ENCODE data around the gene RPS18. TPM values are rescaled to one million over a fixed set of nuclear protein-coding genes. Genes with fewer than 3 reads are reported as not detected.

Gene RPS18
- total and polyA plus RNA-seq, 2 of the 13 experiments (the other 11 are each of a cell fraction or from before 2014, with no cell fraction given), result 3,896 to 5,806 TPM

- no peak for TF ChIP-seq ZNF546 (CRISPR knock-in tag; conservative IDR thresholded peaks at IDR 0.05)
- no peak; the same call in 1 of the 2 replicates for TF ChIP-seq ZBTB38 (CRISPR knock-in tag; IDR thresholded peaks at IDR 0.05)
- TF ChIP-seq PBX2 (CRISPR knock-in tag; IDR thresholded peaks at IDR 0.05), result no peak
- no peak for TF ChIP-seq SUZ12 (IDR thresholded peaks at IDR 0.05; ENCODE audit: low read depth, low read length)
- no peak for TF ChIP-seq ATF7 (IDR thresholded peaks at IDR 0.05)
- no peak for TF ChIP-seq ATF7 (CRISPR knock-in tag; IDR thresholded peaks at IDR 0.05)
- TF ChIP-seq POLR2AphosphoS2 (IDR thresholded peaks at IDR 0.05; ENCODE audit: low read depth, low read length), result no peak
- TF ChIP-seq ZNF24 (IDR thresholded peaks at IDR 0.05), result no peak
- TF ChIP-seq TCF7L2 (IDR thresholded peaks at IDR 0.05; ENCODE audit: low read depth, low read length), result no peak
- no peak for TF ChIP-seq KIAA2018 (CRISPR knock-in tag; IDR thresholded peaks at IDR 0.05; ENCODE audit: borderline replicate concordance)
- no peak for TF ChIP-seq HMGXB3 (CRISPR knock-in tag; IDR thresholded peaks at IDR 0.05; ENCODE audit: borderline replicate concordance)
- no peak for TF ChIP-seq ZNF678 (CRISPR knock-in tag; IDR thresholded peaks at IDR 0.05)
- no peak for TF ChIP-seq KLF11 (CRISPR knock-in tag; IDR thresholded peaks at IDR 0.05)
- no peak for TF ChIP-seq SMAD9 (CRISPR knock-in tag; IDR thresholded peaks at IDR 0.05)
- TF ChIP-seq HDAC2 (CRISPR knock-in tag; IDR thresholded peaks at IDR 0.05), result no peak
- TF ChIP-seq SRSF4 (IDR thresholded peaks at IDR 0.05; ENCODE audit: low read depth, low read length, poor library complexity, severe bottlenecking), result no peak
- no peak for TF ChIP-seq ZNF33A (CRISPR knock-in tag; IDR thresholded peaks at IDR 0.05; ENCODE audit: borderline replicate concordance)
- no peak for TF ChIP-seq ZNF441 (CRISPR knock-in tag; IDR thresholded peaks at IDR 0.05; ENCODE audit: borderline replicate concordance)
Measured at GRCh38 chr6:33313105-33313708, 41.3 kb downstream of the RPS18 start (continued).

Data from HepG2 (cell line).